Ovary (tissue), 3 donors: ENCODE measurements around the gene DNASE1L1.

Source experiments
- EP300 ChIP-seq: sonication (generic); formaldehyde crosslinking; IDR thresholded peaks from one replicate; pipeline ENCODE4 v1.6.1; 2017; ENCODE audit warnings: antibody characterized with exemption
- POLR2A ChIP-seq: fragments of 450-650 bp; IDR thresholded peaks from one replicate; pipeline ENCODE4 v1.6.1; 2017; ENCODE audit warnings: antibody characterized with exemption, mild to moderate bottlenecking, moderate library complexity
- TF ChIP-seq, protein P1 (sequence below), 3 donors: fragments of 450-650 bp in 2 of 3; fragments of 200-600 bp in 1 of 3; IDR thresholded peaks; one replicate each; pipeline versions ENCODE4 v1.5.1 to v1.8.0; 2016 to 2022; ENCODE audit warnings: antibody characterized with exemption in 3 of 3, mild to moderate bottlenecking in 1 of 3
- donor health status: DM: no; HTN: no; CAD: no.

DNA sequence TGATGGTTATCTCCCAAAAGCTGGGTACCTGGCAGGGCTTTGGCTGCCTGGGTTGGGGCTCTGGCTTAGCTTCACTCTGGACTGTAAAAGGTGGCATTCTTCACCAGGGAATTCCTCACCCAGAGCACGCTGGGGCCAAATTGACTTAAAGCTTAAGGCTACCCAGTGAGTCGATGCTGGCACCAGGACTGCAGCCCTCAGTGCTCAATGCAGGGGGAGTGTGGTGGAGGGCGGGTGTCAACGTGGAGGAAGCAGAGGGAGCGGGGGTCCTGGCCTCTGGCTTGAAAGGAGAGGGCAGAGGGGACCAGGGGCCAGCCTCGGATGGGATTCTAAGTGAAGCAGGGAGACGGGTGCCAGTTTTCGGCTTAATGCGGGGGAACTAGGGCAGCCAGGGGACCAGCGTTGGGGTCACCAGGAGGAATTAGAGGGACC lies 34.4 kb upstream of the DNASE1L1 start:
- TF ChIP-seq, protein P1, sequence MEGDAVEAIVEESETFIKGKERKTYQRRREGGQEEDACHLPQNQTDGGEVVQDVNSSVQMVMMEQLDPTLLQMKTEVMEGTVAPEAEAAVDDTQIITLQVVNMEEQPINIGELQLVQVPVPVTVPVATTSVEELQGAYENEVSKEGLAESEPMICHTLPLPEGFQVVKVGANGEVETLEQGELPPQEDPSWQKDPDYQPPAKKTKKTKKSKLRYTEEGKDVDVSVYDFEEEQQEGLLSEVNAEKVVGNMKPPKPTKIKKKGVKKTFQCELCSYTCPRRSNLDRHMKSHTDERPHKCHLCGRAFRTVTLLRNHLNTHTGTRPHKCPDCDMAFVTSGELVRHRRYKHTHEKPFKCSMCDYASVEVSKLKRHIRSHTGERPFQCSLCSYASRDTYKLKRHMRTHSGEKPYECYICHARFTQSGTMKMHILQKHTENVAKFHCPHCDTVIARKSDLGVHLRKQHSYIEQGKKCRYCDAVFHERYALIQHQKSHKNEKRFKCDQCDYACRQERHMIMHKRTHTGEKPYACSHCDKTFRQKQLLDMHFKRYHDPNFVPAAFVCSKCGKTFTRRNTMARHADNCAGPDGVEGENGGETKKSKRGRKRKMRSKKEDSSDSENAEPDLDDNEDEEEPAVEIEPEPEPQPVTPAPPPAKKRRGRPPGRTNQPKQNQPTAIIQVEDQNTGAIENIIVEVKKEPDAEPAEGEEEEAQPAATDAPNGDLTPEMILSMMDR (IDR thresholded peaks at IDR 0.05), result no peak
- TF ChIP-seq EP300 (no peak), POLR2A (no peak)
